ENCODE data around the gene GOLGA6B.
"Not testable (repeated sequence)": the region's sequence is repeated elsewhere in the genome, so short reads cannot be mapped to it uniquely, and the experiment has no call there.

- TF ChIP-seq SUZ12 (IDR thresholded peaks at IDR 0.05; ENCODE audit: extremely low read depth, insufficient read depth, insufficient read length); YY1 (IDR thresholded peaks at IDR 0.05; ENCODE audit: insufficient read depth, insufficient read length); ZNF274 (IDR thresholded peaks at IDR 0.05; ENCODE audit: low read depth, low read length): not testable (repeated sequence)
These were observed 54.2 kb downstream of the GOLGA6B start for GRCh38 chr15:72708551-72709303.

Data from NT2/D1 (cell line).